Neural crest cell (in vitro differentiated cells): ENCODE data around the gene ZNF780B. TPM values are rescaled to one million over a fixed set of nuclear protein-coding genes. Genes with fewer than 3 reads are reported as not detected.

ENCODE experiments used
- DNase-seq: peaks from one replicate; pipeline ENCODE4 v3.0.0; 2021; ENCODE audit warnings: low read depth, mixed read lengths, low spot score
- H3K27ac Mint-ChIP-seq: one replicate; pipeline ENCODE4 v1.8.0; 2021; ENCODE audit warnings: mild to moderate bottlenecking, mixed read lengths; ENCODE audit not compliant: unreplicated experiment
- H3K27me3 Mint-ChIP-seq: 2 replicates; pipeline ENCODE4 v1.8.0; 2021; ENCODE audit warnings: low read depth, mild to moderate bottlenecking, mixed read lengths
- H3K36me3 Mint-ChIP-seq: 2 replicates; pipeline ENCODE4 v1.8.0; 2021; ENCODE audit warnings: low read depth, mild to moderate bottlenecking, mixed read lengths
- H3K4me1 Mint-ChIP-seq: 2 replicates; pipeline ENCODE4 v1.8.0; 2021; ENCODE audit warnings: mixed read lengths
- H3K4me3 Mint-ChIP-seq: one replicate; pipeline ENCODE4 v1.8.0; 2021; ENCODE audit warnings: mild to moderate bottlenecking, mixed read lengths
- H3K9me3 Mint-ChIP-seq: 2 replicates; pipeline ENCODE4 v1.8.0; 2021; ENCODE audit warnings: mixed read lengths
- total RNA-seq: library from RNA; stranded (reverse); gene quantifications from 2 replicates; pipeline ENCODE4 v1.2.1, GENCODE V29; 2021
- TF ChIP-seq, protein P1 (sequence below): fragments of 200-600 bp; sonication (generic); conservative IDR thresholded peaks from 2 replicates; pipeline ENCODE4 v1.5.0; 2021; ENCODE audit warnings: antibody characterized with exemption, mild to moderate bottlenecking

The ZNF780B gene
- total RNA-seq, 1 donor from 2014 or later, result 27.3 TPM

- peaks cover 46% of the 10 kb centered on the region for H3K36me3 Mint-ChIP-seq
- peak overlapping the region; percentile 78 for H3K27ac Mint-ChIP-seq
- H3K27me3 Mint-ChIP-seq, result no peaks in the 10 kb centered on the region
- H3K4me1 Mint-ChIP-seq, result peaks cover 19% of the 10 kb centered on the region
- TF ChIP-seq, protein P1, sequence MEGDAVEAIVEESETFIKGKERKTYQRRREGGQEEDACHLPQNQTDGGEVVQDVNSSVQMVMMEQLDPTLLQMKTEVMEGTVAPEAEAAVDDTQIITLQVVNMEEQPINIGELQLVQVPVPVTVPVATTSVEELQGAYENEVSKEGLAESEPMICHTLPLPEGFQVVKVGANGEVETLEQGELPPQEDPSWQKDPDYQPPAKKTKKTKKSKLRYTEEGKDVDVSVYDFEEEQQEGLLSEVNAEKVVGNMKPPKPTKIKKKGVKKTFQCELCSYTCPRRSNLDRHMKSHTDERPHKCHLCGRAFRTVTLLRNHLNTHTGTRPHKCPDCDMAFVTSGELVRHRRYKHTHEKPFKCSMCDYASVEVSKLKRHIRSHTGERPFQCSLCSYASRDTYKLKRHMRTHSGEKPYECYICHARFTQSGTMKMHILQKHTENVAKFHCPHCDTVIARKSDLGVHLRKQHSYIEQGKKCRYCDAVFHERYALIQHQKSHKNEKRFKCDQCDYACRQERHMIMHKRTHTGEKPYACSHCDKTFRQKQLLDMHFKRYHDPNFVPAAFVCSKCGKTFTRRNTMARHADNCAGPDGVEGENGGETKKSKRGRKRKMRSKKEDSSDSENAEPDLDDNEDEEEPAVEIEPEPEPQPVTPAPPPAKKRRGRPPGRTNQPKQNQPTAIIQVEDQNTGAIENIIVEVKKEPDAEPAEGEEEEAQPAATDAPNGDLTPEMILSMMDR, result no peak
- no peak overlapping the region for H3K4me3 Mint-ChIP-seq
- DNase-seq, result no peak
- H3K9me3 Mint-ChIP-seq, result peaks cover 12% of the 10 kb centered on the region
Observed at GRCh38 chr19:40084948-40085347, 28.9 kb upstream of the ZNF780B start.

GRCh38 chr19:40081411-40081810, 25.4 kb upstream of the ZNF780B start:
- TF ChIP-seq, protein P1, result no peak
- H3K4me3 Mint-ChIP-seq, result no peak overlapping the region
- no peak for DNase-seq
- no peaks in the 10 kb centered on the region for H3K27me3 Mint-ChIP-seq
- peaks cover 32% of the 10 kb centered on the region for H3K9me3 Mint-ChIP-seq
- H3K27ac Mint-ChIP-seq, result no peak overlapping the region
- no peaks in the 10 kb centered on the region for H3K4me1 Mint-ChIP-seq
- peaks cover 61% of the 10 kb centered on the region for H3K36me3 Mint-ChIP-seq

DNA sequence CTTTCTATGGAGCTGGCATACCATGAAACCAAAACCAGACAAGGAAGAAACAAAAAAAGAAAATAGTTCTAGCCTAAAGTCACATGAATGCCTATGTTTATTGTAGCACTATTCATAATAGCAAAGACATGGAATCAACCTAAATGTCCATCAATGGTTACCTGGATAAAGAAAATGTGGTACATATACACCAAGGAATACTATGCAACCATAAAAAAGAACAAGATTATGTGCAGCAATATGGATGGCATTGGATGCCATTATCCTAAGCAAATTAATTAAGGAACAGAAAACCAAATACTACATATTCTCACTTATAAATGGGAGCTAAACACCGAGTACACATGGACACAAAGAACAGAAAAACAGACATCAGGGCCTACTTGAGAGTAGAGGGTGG, 24.3 kb upstream of the ZNF780B start:
- peaks cover 73% of the 10 kb centered on the region for H3K36me3 Mint-ChIP-seq
- no peak overlapping the region for H3K4me3 Mint-ChIP-seq
- no peaks in the 10 kb centered on the region for H3K4me1 Mint-ChIP-seq
- TF ChIP-seq, protein P1, result no peak
- H3K27me3 Mint-ChIP-seq, result no peaks in the 10 kb centered on the region
- no peak overlapping the region for H3K27ac Mint-ChIP-seq
- DNase-seq, result no peak
- H3K9me3 Mint-ChIP-seq, result peaks cover 38% of the 10 kb centered on the region

GRCh38 chr19:40078377-40078776, 22.3 kb upstream of the ZNF780B start:
- Mint-ChIP-seq H3K27me3 (no peaks in the 10 kb centered on the region), H3K36me3 (peaks cover 87% of the 10 kb centered on the region), H3K9me3 (peaks cover 44% of the 10 kb centered on the region), H3K27ac (no peak overlapping the region), H3K4me3 (no peak overlapping the region), H3K4me1 (no peaks in the 10 kb centered on the region)
- no peak for DNase-seq
- TF ChIP-seq, protein P1, result no peak

GRCh38 chr19:40070058-40070457, 14.0 kb upstream of the ZNF780B start:
- no peak overlapping the region for H3K4me3 Mint-ChIP-seq
- H3K27ac Mint-ChIP-seq, result no peak overlapping the region
- peaks cover 24% of the 10 kb centered on the region for H3K9me3 Mint-ChIP-seq
- no peak for DNase-seq
- H3K36me3 Mint-ChIP-seq, result peaks cover 65% of the 10 kb centered on the region
- no peaks in the 10 kb centered on the region for H3K4me1 Mint-ChIP-seq
- TF ChIP-seq, protein P1, result no peak
- H3K27me3 Mint-ChIP-seq, result no peaks in the 10 kb centered on the region

GRCh38 chr19:40059624-40060023, 3.6 kb upstream of the ZNF780B start:
- Mint-ChIP-seq H3K27ac (no peak overlapping the region), H3K4me3 (no peak overlapping the region), H3K27me3 (peaks cover 7% of the 10 kb centered on the region), H3K4me1 (peaks cover 22% of the 10 kb centered on the region), H3K9me3 (peaks cover 28% of the 10 kb centered on the region), H3K36me3 (peaks cover 22% of the 10 kb centered on the region)
- DNase-seq, result no peak
- TF ChIP-seq, protein P1, result no peak
